ENCODE measurements around the gene ZDHHC21.

DNA sequence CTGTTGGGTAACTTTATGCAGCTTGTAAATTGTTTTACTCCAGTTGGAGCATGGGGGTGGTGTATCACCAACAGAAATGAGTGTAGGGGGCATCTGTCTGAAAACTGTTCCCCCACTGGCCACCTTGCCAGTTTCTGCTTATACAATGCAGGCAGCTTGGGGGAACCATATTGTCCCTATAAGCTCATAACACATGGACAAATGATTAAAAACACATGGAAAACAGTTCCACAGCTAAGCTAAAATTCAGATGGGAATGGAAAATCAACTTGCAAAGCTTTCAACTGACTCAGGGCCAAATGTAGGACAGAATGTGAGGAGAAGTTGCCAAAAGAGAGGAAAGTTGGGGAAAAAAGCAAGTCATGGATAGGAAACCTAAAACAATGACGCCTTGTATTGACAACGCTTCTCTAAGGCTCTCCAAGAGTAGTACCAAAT is 37.2 kb upstream of the ZDHHC21 start:
- TF ChIP-seq, protein P1, sequence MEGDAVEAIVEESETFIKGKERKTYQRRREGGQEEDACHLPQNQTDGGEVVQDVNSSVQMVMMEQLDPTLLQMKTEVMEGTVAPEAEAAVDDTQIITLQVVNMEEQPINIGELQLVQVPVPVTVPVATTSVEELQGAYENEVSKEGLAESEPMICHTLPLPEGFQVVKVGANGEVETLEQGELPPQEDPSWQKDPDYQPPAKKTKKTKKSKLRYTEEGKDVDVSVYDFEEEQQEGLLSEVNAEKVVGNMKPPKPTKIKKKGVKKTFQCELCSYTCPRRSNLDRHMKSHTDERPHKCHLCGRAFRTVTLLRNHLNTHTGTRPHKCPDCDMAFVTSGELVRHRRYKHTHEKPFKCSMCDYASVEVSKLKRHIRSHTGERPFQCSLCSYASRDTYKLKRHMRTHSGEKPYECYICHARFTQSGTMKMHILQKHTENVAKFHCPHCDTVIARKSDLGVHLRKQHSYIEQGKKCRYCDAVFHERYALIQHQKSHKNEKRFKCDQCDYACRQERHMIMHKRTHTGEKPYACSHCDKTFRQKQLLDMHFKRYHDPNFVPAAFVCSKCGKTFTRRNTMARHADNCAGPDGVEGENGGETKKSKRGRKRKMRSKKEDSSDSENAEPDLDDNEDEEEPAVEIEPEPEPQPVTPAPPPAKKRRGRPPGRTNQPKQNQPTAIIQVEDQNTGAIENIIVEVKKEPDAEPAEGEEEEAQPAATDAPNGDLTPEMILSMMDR (conservative IDR thresholded peaks at IDR 0.05 in 1 of 2, IDR thresholded peaks at IDR 0.05 in 1 of 2; ENCODE audit: extremely low read depth in 1 of 2, insufficient read depth in 1 of 2, low read depth in 1 of 2, low read length in 2 of 2) = no peak
- no peak for TF ChIP-seq EZH2 (IDR thresholded peaks at IDR 0.05; ENCODE audit: borderline replicate concordance, low read length)

Data from mammary epithelial cell (primary cell).